SU-DHL-6 (cell line): ENCODE data around the gene HS3ST3B1.

ENCODE experiments used
- H2AFZ ChIP-seq: fragments of 200-600 bp; sonication (generic); 2 replicates; pipeline ENCODE4 v1.6.1; 2014; ENCODE audit warnings: low read depth, mild to moderate bottlenecking, moderate library complexity, mixed read lengths, antibody characterized with exemption, low read length; ENCODE audit not compliant: severe bottlenecking
- H3F3A ChIP-seq: fragments of 200-600 bp; shearing (Covaris generic); 2 replicates; pipeline ENCODE4 v1.6.0; 2016; ENCODE audit warnings: antibody characterized with exemption, mild to moderate bottlenecking; ENCODE audit not compliant: insufficient read depth
- H3K27ac ChIP-seq: fragments of 200-600 bp; sonication (generic); 2 replicates; pipeline ENCODE4 v1.5.1; 2016; ENCODE audit warnings: low read depth, mild to moderate bottlenecking, low read length, moderate library complexity, mixed read lengths
- H3K27me3 ChIP-seq: fragments of 200-600 bp; sonication (generic), shearing (Covaris generic); 2 replicates; pipeline ENCODE4 v1.6.0; 2014; ENCODE audit warnings: mild to moderate bottlenecking, low read length
- H3K36me3 ChIP-seq: fragments of 200-600 bp; sonication (generic); 2 replicates; pipeline ENCODE4 v1.6.1; 2014; ENCODE audit warnings: mild to moderate bottlenecking, low read length, mixed read lengths
- H3K4me2 ChIP-seq: fragments of 300-600, 200-600 bp; shearing (Covaris generic), sonication (generic); 2 replicates; pipeline ENCODE4 v1.6.0; 2014; ENCODE audit warnings: low read length, low read depth, mild to moderate bottlenecking; ENCODE audit not compliant: poor library complexity, severe bottlenecking
- H3K4me3 ChIP-seq: fragments of 200-600 bp; sonication (generic); 2 replicates; pipeline ENCODE4 v1.5.1; 2014; ENCODE audit warnings: antibody characterized with exemption, low read length, mild to moderate bottlenecking, mixed read lengths; ENCODE audit not compliant: insufficient read depth, poor library complexity, severe bottlenecking
- H3K79me2 ChIP-seq: fragments of 200-600 bp; sonication (generic); 2 replicates; pipeline ENCODE4 v1.6.1; 2014; ENCODE audit warnings: mild to moderate bottlenecking, low read length, moderate library complexity; ENCODE audit not compliant: insufficient read depth
- H3K9ac ChIP-seq: fragments of 200-600 bp; sonication (generic); 2 replicates; pipeline ENCODE4 v1.7.0; 2014; ENCODE audit warnings: mild to moderate bottlenecking, low read length
- H3K9me2 ChIP-seq: fragments of 200-600 bp; sonication (generic); replicated peaks from 2 replicates; pipeline ENCODE4 v1.6.1; 2014; ENCODE audit warnings: low read length; ENCODE audit not compliant: insufficient read depth
- H3K9me3 ChIP-seq: fragments of 200-600 bp; sonication (generic); 2 replicates; pipeline ENCODE4 v1.6.1; 2014; ENCODE audit warnings: low read length, mixed read lengths; ENCODE audit not compliant: insufficient read depth
- H4K20me1 ChIP-seq: fragments of 200-600 bp; sonication (generic); 2 replicates; pipeline ENCODE4 v1.6.1; 2014; ENCODE audit warnings: low read depth, mild to moderate bottlenecking, antibody characterized with exemption, low read length, moderate library complexity, mixed read lengths
- CTCF ChIP-seq: fragments of 200-600 bp; sonication (generic); IDR thresholded peaks from one replicate; pipeline ENCODE4 v1.5.1; 2017; ENCODE audit warnings: antibody characterized with exemption, mild to moderate bottlenecking, low read length, moderate library complexity; ENCODE audit not compliant: insufficient read depth, poor library complexity, severe bottlenecking
- EZH2phosphoT487 ChIP-seq: fragments of 200-600 bp; sonication (generic), shearing (Covaris generic); conservative IDR thresholded peaks from 2 replicates; pipeline ENCODE4 v1.6.1; 2018; ENCODE audit warnings: mild to moderate bottlenecking, antibody characterized with exemption, low read length, moderate library complexity, mixed read lengths

Gene HS3ST3B1

GRCh38 chr17:14304773-14305517 lies 4.1 kb downstream of the HS3ST3B1 start:
- Histone ChIP-seq H3K4me3 (no peak overlapping the region), H3K4me2 (no peak overlapping the region), H2AFZ (no peak overlapping the region), H4K20me1 (no peaks in the 10 kb centered on the region), H3K9me3 (no peaks in the 10 kb centered on the region), H3K27me3 (no peaks in the 10 kb centered on the region), H3K9me2 (no peaks in the 10 kb centered on the region), H3K27ac (no peak overlapping the region), H3K79me2 (no peaks in the 10 kb centered on the region), H3K9ac (no peak overlapping the region), H3F3A (no peaks in the 10 kb centered on the region), H3K36me3 (no peaks in the 10 kb centered on the region)
- TF ChIP-seq EZH2phosphoT487: no peak
- no peak for TF ChIP-seq CTCF

- no peak overlapping the region for H3K4me3 ChIP-seq
- no peak overlapping the region for H3K4me2 ChIP-seq
- TF ChIP-seq EZH2phosphoT487 (no peak), CTCF (no peak)
- no peaks in the 10 kb centered on the region for H3K9me3 ChIP-seq
- H3K36me3 ChIP-seq: no peaks in the 10 kb centered on the region
- H3K79me2 ChIP-seq: no peaks in the 10 kb centered on the region
- no peak overlapping the region for H3K27ac ChIP-seq
- no peak overlapping the region for H2AFZ ChIP-seq
- H4K20me1 ChIP-seq: no peaks in the 10 kb centered on the region
- no peaks in the 10 kb centered on the region for H3K9me2 ChIP-seq
- H3K9ac ChIP-seq: no peak overlapping the region
- no peaks in the 10 kb centered on the region for H3F3A ChIP-seq
- H3K27me3 ChIP-seq: no peaks in the 10 kb centered on the region
These were observed 5.1 kb downstream of the HS3ST3B1 start for GRCh38 chr17:14305785-14306496.

GRCh38 chr17:14306596-14306995 lies 5.7 kb downstream of the HS3ST3B1 start:
- Histone ChIP-seq H3K9ac (no peak overlapping the region), H3K27me3 (no peaks in the 10 kb centered on the region), H3F3A (no peaks in the 10 kb centered on the region), H4K20me1 (no peaks in the 10 kb centered on the region), H3K79me2 (no peaks in the 10 kb centered on the region), H3K36me3 (no peaks in the 10 kb centered on the region), H3K4me2 (no peak overlapping the region), H2AFZ (no peak overlapping the region), H3K27ac (no peak overlapping the region), H3K4me3 (no peak overlapping the region), H3K9me2 (no peaks in the 10 kb centered on the region), H3K9me3 (no peaks in the 10 kb centered on the region)
- TF ChIP-seq CTCF: no peak
